HCT116 (cell line): ENCODE results near the gene NBEAL2. TPM values are rescaled to one million over a fixed set of nuclear protein-coding genes. Genes with fewer than 3 reads are reported as not detected.
A peak's percentile ranks its signal among the peaks of the same experiment; 100 is the strongest.

Experiments
- ATAC-seq: fragments of 200-7000 bp; cut with Tn5 transposase; 2 replicates; pipeline ENCODE4 v1.9.1; 2020; ENCODE audit warnings: mild to moderate bottlenecking, moderate library complexity
- BruUV-seq: library from RNA; stranded (reverse); fragments of 400-500 nt; replicated peaks from 2 replicates; lab custom pipeline; 2021; lab: Mats Ljungman, UMichigan
- CTCF ChIA-PET: fragments of 300-600 bp; sonication (Branson Sonifier 250); formaldehyde crosslinking; loops from one replicate; lab custom pipeline; 2021; ENCODE audit warnings: antibody characterized with exemption; lab: Charles Lee
- POLR2A ChIA-PET: fragments of 300-600, 350-600 bp; sonication (Branson Sonifier 250); formaldehyde crosslinking; loops from one replicate; lab custom pipeline; 2021; ENCODE audit warnings: antibody characterized with exemption; lab: Charles Lee
- RAD21 ChIA-PET, 2 experiments: fragments of 300-600 bp; sonication (Branson Sonifier 250); formaldehyde crosslinking; loops; one replicate each; lab custom pipeline; 2023; ENCODE audit warnings: low total read pairs in 2 of 2; ENCODE audit not compliant: uncharacterized antibody in 2 of 2, unreplicated experiment in 2 of 2, low non-redundant PET in 1 of 2; lab: Charles Lee
- DNase-seq: peaks from one replicate; pipeline ENCODE4 v3.0.0-alpha.2; 2010; ENCODE audit warnings: low read depth, low spot score
- H2AFZ ChIP-seq: fragments of 200-600 bp; shearing (Covaris generic), sonication (generic); 2 replicates; pipeline ENCODE4 v1.6.1; 2017; ENCODE audit warnings: low read depth, mixed run types, mixed read lengths, antibody characterized with exemption, low read length; ENCODE audit not compliant: poor library complexity, severe bottlenecking
- H3K27ac ChIP-seq: 2 replicates; pipeline ENCODE4 v1.5.1; 2012; ENCODE audit warnings: low read depth, low read length
- H3K27me3 ChIP-seq: fragments of 200-600 bp; sonication (generic); 2 replicates; pipeline ENCODE4 v1.6.1; 2016; ENCODE audit warnings: mixed run types, low read length, mixed read lengths; ENCODE audit not compliant: insufficient read depth
- H3K36me3 ChIP-seq, 2 experiments: fragments of 200-500 bp in 1 of 2; fragments of 200-600 bp in 1 of 2; sonication (Bioruptor generic) in 1 of 2; sonication (generic) in 1 of 2; 2 replicates each; pipeline versions ENCODE4 v1.5.1 to v1.6.1; 2014 to 2016; ENCODE audit warnings: low read length in 2 of 2, inconsistent platforms in 1 of 2, mixed read lengths in 1 of 2, mixed run types in 1 of 2; ENCODE audit not compliant: insufficient read depth in 2 of 2, control insufficient read depth in 1 of 2
- H3K4me1 ChIP-seq, 2 experiments: fragments of 200-600 bp in 1 of 2; sonication (generic) in 1 of 2; 2 replicates each; pipeline versions ENCODE4 v1.5.1 to v1.6.1; 2012 to 2017; ENCODE audit warnings: low read length in 2 of 2, inconsistent platforms in 1 of 2, mild to moderate bottlenecking in 1 of 2, mixed read lengths in 1 of 2, mixed run types in 1 of 2, moderate library complexity in 1 of 2; ENCODE audit not compliant: insufficient read depth in 2 of 2, control insufficient read depth in 1 of 2
- H3K4me2 ChIP-seq: fragments of 200-600 bp; sonication (generic); 2 replicates; pipeline ENCODE4 v1.6.1; 2017; ENCODE audit warnings: mixed run types, low read length, mixed read lengths
- H3K4me3 ChIP-seq, 2 experiments: fragments of 200-600 bp in 1 of 2; sonication (generic) in 1 of 2; replicated peaks in 1 of 2; 2 replicates each; pipeline ENCODE4 v1.5.1; 2011 to 2016; ENCODE audit warnings: low read length in 2 of 2, control low read depth in 1 of 2, low read depth in 1 of 2, mild to moderate bottlenecking in 1 of 2, mixed read lengths in 1 of 2, mixed run types in 1 of 2
- H3K79me2 ChIP-seq: fragments of 200-600 bp; sonication (generic); 2 replicates; pipeline ENCODE4 v1.6.1; 2017; ENCODE audit warnings: mild to moderate bottlenecking, mixed run types, low read length, moderate library complexity, mixed read lengths; ENCODE audit not compliant: insufficient read depth
- H3K9ac ChIP-seq: fragments of 200-600 bp; sonication (generic); 2 replicates; pipeline ENCODE4 v1.6.1; 2016; ENCODE audit warnings: low read length, mixed read lengths
- H3K9me2 ChIP-seq: fragments of 200-600 bp; sonication (generic), shearing (Covaris generic); 2 replicates; pipeline ENCODE4 v1.6.1; 2017; ENCODE audit warnings: mixed run types, mild to moderate bottlenecking, moderate library complexity; ENCODE audit not compliant: insufficient read depth
- H3K9me3 ChIP-seq, 2 experiments: fragments of 200-500 bp in 1 of 2; fragments of 200-600 bp in 1 of 2; sonication (Bioruptor generic) in 1 of 2; sonication (generic) in 1 of 2; 2 replicates each; pipeline ENCODE4 v1.6.1; 2014 to 2017; ENCODE audit warnings: low read length in 2 of 2, mixed read lengths in 2 of 2, inconsistent platforms in 1 of 2, low read depth in 1 of 2, mild to moderate bottlenecking in 1 of 2, mixed run types in 1 of 2, moderate library complexity in 1 of 2; ENCODE audit not compliant: control insufficient read depth in 1 of 2, insufficient read depth in 1 of 2
- H4K20me1 ChIP-seq: fragments of 200-600 bp; sonication (generic), shearing (Covaris generic); 2 replicates; pipeline ENCODE4 v1.6.1; 2017; ENCODE audit warnings: mixed run types, mild to moderate bottlenecking, moderate library complexity; ENCODE audit not compliant: insufficient read depth
- CBX3 ChIP-seq: IDR thresholded peaks from 2 replicates; pipeline ENCODE4 v1.6.1; 2012; ENCODE audit warnings: low read depth
- ELF1 ChIP-seq: IDR thresholded peaks from 2 replicates; pipeline ENCODE4 v1.6.1; 2012; ENCODE audit warnings: low read depth, borderline replicate concordance
- REST ChIP-seq: IDR thresholded peaks from 2 replicates; pipeline ENCODE4 v1.6.1; 2012; ENCODE audit warnings: low read depth
- SIN3A ChIP-seq: IDR thresholded peaks from 2 replicates; pipeline ENCODE4 v1.6.1; 2012; ENCODE audit warnings: low read depth
- SRF ChIP-seq: IDR thresholded peaks from 2 replicates; pipeline ENCODE4 v1.6.1; 2012; ENCODE audit warnings: low read depth
- ZBTB33 ChIP-seq: IDR thresholded peaks from 2 replicates; pipeline ENCODE4 v1.6.1; 2011; ENCODE audit warnings: mild to moderate bottlenecking, low read length, moderate library complexity; ENCODE audit not compliant: insufficient replicate concordance; ENCODE audit errors: extremely low read depth
- ZFX ChIP-seq: fragments of 450-650 bp; IDR thresholded peaks from 2 replicates; pipeline ENCODE4 v1.6.1; 2017
- intact Hi-C: fragments of 100-400 bp; cut with micrococcal nuclease; formaldehyde crosslinking; loops from 2 replicates; pipeline ENCODE4 v1.10.0; 2022
- total RNA-seq: library from RNA; stranded (reverse); gene quantifications from one replicate; pipeline ENCODE4 v1.2.1, GENCODE V29; 2021; ENCODE audit not compliant: unreplicated experiment
- TF ChIP-seq, protein P1 (sequence below): IDR thresholded peaks from 2 replicates; pipeline ENCODE4 v1.6.1; 2012

The NBEAL2 gene
- total RNA-seq, 1 experiment from 2014 or later: 72.9 TPM

GRCh38 chr3:46948830-46949671, 30.4 kb upstream of the NBEAL2 start (continued):
- TF ChIP-seq ZBTB33 (no peak), ZFX (no peak), CBX3 (no peak)

GRCh38 chr3:46950177-46950576, 29.3 kb upstream of the NBEAL2 start:
- peaks cover 98% of the 10 kb centered on the region for H3K79me2 ChIP-seq
- H3K9ac ChIP-seq: no peak overlapping the region
- H4K20me1 ChIP-seq: peaks cover 49% of the 10 kb centered on the region
- no TSS peak for BruUV-seq
- POLR2A ChIA-PET: interaction anchor here (1.2 kb wide), 1 partner anchor 26 kb away, joined by 4 read pairs; the partner anchor contains the start of gene CCDC12
- CTCF ChIA-PET: no interaction called here
- peaks cover 0 to 9% of the 10 kb centered on the region in 2 experiments; a peak in 1 of 4 replicates for H3K36me3 ChIP-seq
- DNase-seq (no peak), ATAC-seq (no peak)
- no peaks in the 10 kb centered on the region for H3K9me3 ChIP-seq
- H3K4me3 ChIP-seq: no peak overlapping the region
- H2AFZ ChIP-seq: no peak overlapping the region
- H3K27me3 ChIP-seq: no peaks in the 10 kb centered on the region
- RAD21 ChIA-PET: no interaction called here
- no peak overlapping the region for H3K27ac ChIP-seq
- TF ChIP-seq SRF (no peak), CBX3 (no peak), REST (no peak), ELF1 (no peak), SIN3A (no peak)
- TF ChIP-seq, protein P1, sequence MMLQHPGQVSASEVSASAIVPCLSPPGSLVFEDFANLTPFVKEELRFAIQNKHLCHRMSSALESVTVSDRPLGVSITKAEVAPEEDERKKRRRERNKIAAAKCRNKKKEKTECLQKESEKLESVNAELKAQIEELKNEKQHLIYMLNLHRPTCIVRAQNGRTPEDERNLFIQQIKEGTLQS: no peak
- H3K4me1 ChIP-seq: peaks cover 51 to 77% of the 10 kb centered on the region in 2 experiments
- intact Hi-C loops: no loop called here
- peak overlapping the region; percentile 64 for H3K4me2 ChIP-seq
- H3K9me2 ChIP-seq: no peaks in the 10 kb centered on the region
